HepG2 (cell line): ENCODE data around the gene SS18L1. TPM values are rescaled to one million over a fixed set of nuclear protein-coding genes. Genes with fewer than 3 reads are reported as not detected.

ENCODE experiments used
- AFF4 ChIP-seq: sonication (generic); formaldehyde crosslinking; IDR thresholded peaks from 2 replicates; pipeline ENCODE4 v1.4.0; 2020; ENCODE audit warnings: missing genetic modification reagents
- ATM ChIP-seq: fragments of 450-650 bp; IDR thresholded peaks from 2 replicates; pipeline ENCODE4 v1.7.1; 2017; ENCODE audit warnings: mild to moderate bottlenecking, borderline replicate concordance
- CSRNP2 ChIP-seq: sonication (generic); formaldehyde crosslinking; conservative IDR thresholded peaks from 2 replicates; pipeline ENCODE4 v1.8.0; 2022; ENCODE audit warnings: low read depth, missing genetic modification reagents
- IRF1 ChIP-seq: sonication (generic); formaldehyde crosslinking; IDR thresholded peaks from 2 replicates; pipeline ENCODE4 v1.4.0; 2020; ENCODE audit warnings: low read depth, mild to moderate bottlenecking, missing genetic modification reagents
- MLLT10 ChIP-seq: sonication (generic); formaldehyde crosslinking; IDR thresholded peaks from 2 replicates; pipeline ENCODE4 v1.4.0; 2020; ENCODE audit warnings: missing genetic modification reagents
- MXD3 ChIP-seq: IDR thresholded peaks from 2 replicates; pipeline ENCODE4 v1.6.1; 2016; ENCODE audit warnings: mild to moderate bottlenecking, missing biosample characterization, missing genetic modification reagents
- NFYB ChIP-seq: sonication (generic); formaldehyde crosslinking; IDR thresholded peaks from 2 replicates; pipeline ENCODE4 v1.4.0; 2020; ENCODE audit warnings: missing genetic modification reagents
- PRPF4 ChIP-seq: fragments of 200-400 bp; formaldehyde crosslinking; IDR thresholded peaks from 2 replicates; pipeline ENCODE4 v1.6.1; 2016; ENCODE audit warnings: low read length, low read depth; ENCODE audit not compliant: poor library complexity, severe bottlenecking
- RAD51 ChIP-seq: fragments of 450-650 bp; IDR thresholded peaks from 2 replicates; pipeline ENCODE4 v1.6.1; 2016; ENCODE audit warnings: borderline replicate concordance
- UBTF ChIP-seq: sonication (generic); formaldehyde crosslinking; IDR thresholded peaks from 2 replicates; pipeline ENCODE4 v1.4.0; 2020; ENCODE audit warnings: mild to moderate bottlenecking, missing genetic modification reagents
- ZMYM4 ChIP-seq: sonication (generic); formaldehyde crosslinking; IDR thresholded peaks from 2 replicates; pipeline ENCODE4 v1.8.1; 2023; ENCODE audit warnings: mild to moderate bottlenecking, missing genetic modification reagents
- ZNF20 ChIP-seq: sonication (generic); formaldehyde crosslinking; IDR thresholded peaks from 2 replicates; pipeline ENCODE4 v1.4.0; 2020; ENCODE audit warnings: mild to moderate bottlenecking, moderate library complexity, missing genetic modification reagents
- ZNF24 ChIP-seq: fragments of 450-650 bp; IDR thresholded peaks from 2 replicates; pipeline ENCODE4 v1.6.1; 2017; ENCODE audit warnings: antibody characterized with exemption, mild to moderate bottlenecking
- ZNF576 ChIP-seq: sonication (generic); formaldehyde crosslinking; IDR thresholded peaks from 2 replicates; pipeline ENCODE4 v1.4.0; 2020; ENCODE audit warnings: mild to moderate bottlenecking, missing genetic modification reagents
- ZNF629 ChIP-seq: sonication (generic); formaldehyde crosslinking; conservative IDR thresholded peaks from 2 replicates; pipeline ENCODE4 v1.5.0; 2020; ENCODE audit warnings: missing genetic modification reagents
- ZNF788 ChIP-seq: sonication (generic); formaldehyde crosslinking; IDR thresholded peaks from 2 replicates; pipeline ENCODE4 v1.5.0; 2020; ENCODE audit warnings: mild to moderate bottlenecking, missing genetic modification reagents, borderline replicate concordance
- polyA plus RNA-seq, 8 experiments: library from polyadenylated mRNA; depleted of rRNA in 3 of 8; stranded (reverse) in 7 of 8; unstranded in 1 of 8; fragments of >200 nt; fragmentation: Illumina TruSeq in 4 of 8; extraction: Trizol in 4 of 8; gene quantifications; 2 replicates each; pipeline versions ENCODE4 v1.2.1 to v1.2.3, GENCODE V29; 2011 to 2016; ENCODE audit warnings: low read depth in 4 of 8, missing spikeins in 1 of 8, mixed read lengths in 1 of 8; ENCODE audit not compliant: insufficient read depth in 1 of 8
- total RNA-seq, 5 experiments: library from RNA; depleted of rRNA; stranded (reverse); fragments of >200 nt; fragmentation: Illumina TruSeq; extraction: Trizol; gene quantifications; 2 replicates each; pipeline ENCODE4 v1.2.3, GENCODE V29; 2016; ENCODE audit warnings: low read depth in 1 of 5

SS18L1 gene
- total and polyA plus RNA-seq, 2 of the 13 experiments (the other 11 are each of a cell fraction or from before 2014, with no cell fraction given) = 17.8 to 27.6 TPM

GRCh38 chr20:62121776-62122653 lies 21.6 kb upstream of the SS18L1 start, which contains the start of gene LSM14B (continued):
- TF ChIP-seq PRPF4 (no peak), ZNF629 (no peak), UBTF (CRISPR knock-in tag) (peak; percentile 37; the same call in 1 of the 2 replicates), AFF4 (CRISPR knock-in tag) (no peak), ZNF24 (no peak), MLLT10 (CRISPR knock-in tag) (no peak), IRF1 (CRISPR knock-in tag) (no peak; the same call in 1 of the 2 replicates), ATM (no peak), ZNF788 (CRISPR knock-in tag) (no peak; the same call in 1 of the 2 replicates), ZMYM4 (peak; percentile 63; the same call in 1 of the 2 replicates), ZNF20 (CRISPR knock-in tag) (no peak), MXD3 (CRISPR knock-in tag) (peak; percentile 39; the same call in 1 of the 2 replicates), RAD51 (no peak), NFYB (CRISPR knock-in tag) (peak; percentile 81), CSRNP2 (CRISPR knock-in tag) (peak; percentile 97; the same call in 1 of the 2 replicates), ZNF576 (no peak)
